Psoas muscle (tissue), 8 donors: ENCODE measurements around the gene HTR3B. TPM values are rescaled to one million over a fixed set of nuclear protein-coding genes. Genes with fewer than 3 reads are reported as not detected.

Experiments
- ATAC-seq, 4 donors: fragments of 200-7000 bp; cut with Tn5 transposase; one replicate each; pipeline ENCODE4 v1.9.1; 2020; ENCODE audit warnings: moderate library complexity in 3 of 4, mild to moderate bottlenecking in 2 of 4
- DNase-seq, 2 donors: peaks; one replicate each; pipeline ENCODE4 v3.0.0-alpha.2; 2020
- H3K27ac ChIP-seq: fragments of 200-600 bp; one replicate; pipeline ENCODE4 v1.8.0; 2022
- H3K27me3 ChIP-seq, 3 donors: fragments of 200-600 bp in 1 of 3; one replicate each; pipeline versions ENCODE4 v1.6.1 to v1.8.0; 2013 to 2022; ENCODE audit warnings: low read length in 2 of 3, mild to moderate bottlenecking in 2 of 3, moderate library complexity in 1 of 3; ENCODE audit not compliant: insufficient read depth in 3 of 3
- H3K36me3 ChIP-seq, 2 donors: fragments of 200-600 bp in 1 of 2; one replicate each; pipeline versions ENCODE4 v1.6.1 to v1.8.0; 2013 to 2022; ENCODE audit warnings: low read depth in 1 of 2, mild to moderate bottlenecking in 1 of 2, moderate library complexity in 1 of 2; ENCODE audit not compliant: insufficient read depth in 1 of 2
- H3K4me1 ChIP-seq: fragments of 200-600 bp; one replicate; pipeline ENCODE4 v1.8.0; 2022
- H3K4me3 ChIP-seq: fragments of 200-600 bp; one replicate; pipeline ENCODE4 v1.8.0; 2022; ENCODE audit warnings: mild to moderate bottlenecking
- H3K9me3 ChIP-seq: fragments of 200-600 bp; one replicate; pipeline ENCODE4 v1.8.0; 2022
- CTCF ChIP-seq: fragments of 200-600 bp; IDR thresholded peaks from one replicate; pipeline ENCODE4 v1.8.0; 2022; ENCODE audit warnings: antibody characterized with exemption
- WGBS, 3 donors: extraction: QIAGEN DNeasy Blood & Tissue Kit; methylation state at CpG; one replicate each; pipeline versions ENCODE4 v1.1.6 to v1.1.7; 2013; 5-methylcytosine and 5-hydroxymethylcytosine counted together
- intact Hi-C, 2 donors: fragments of 100-400 bp; cut with DNase I; formaldehyde crosslinking; loops; one replicate each; pipeline versions ENCODE4 v1.11.0 to v1.14.2; 2022
- polyA plus RNA-seq, 3 donors: library from polyadenylated mRNA; stranded (reverse); fragments of 200-250 nt; gene quantifications; one replicate each; pipeline ENCODE4 v1.2.3, GENCODE V29; 2013
- total RNA-seq, 4 donors: library from RNA; stranded (reverse); fragmentation: NEBNext Ultra II Directional in 2 of 4; extraction: Animal tissue kit (Norgen Biotek cat#: 25700) in 2 of 4; gene quantifications; one replicate each; pipeline versions ENCODE4 v1.2.1 to v1.2.4, GENCODE V29; 2021 to 2023
- donor health status: healthy with polysubstance abuse.
- donor health status: DM: no; HTN: no; CAD: no; lungs with moderate emphysema.
- donor health status: Bipolar disorder and iron deficiency.
- donor health status: healthy.
- donor health status: DM: yes; HTN: yes; CAD: no.
- donor health status: DM: no; HTN: no; CAD: no.
- donor health status: DM: no; HTN: no; CAD: no.
- donor health status: DM: yes; HTN: yes; CAD: no.

HTR3B gene
- total and polyA plus RNA-seq, 7 donors = 0.01 TPM; not detected in 6

- H3K27me3 ChIP-seq = no peaks in the 10 kb centered on the region
- H3K4me1 ChIP-seq = peaks cover 11% of the 10 kb centered on the region
- peak; percentile 85 to 96 (median 91) for ATAC-seq
- TF ChIP-seq CTCF = no peak
- DNase-seq = no peak
- H3K9me3 ChIP-seq = no peaks in the 10 kb centered on the region
- 41 to 51% (median 43%) methylated on average over 10 of the region's 10 CpGs for WGBS, 3 donors
- H3K4me3 ChIP-seq = no peak overlapping the region
- H3K36me3 ChIP-seq = no peaks in the 10 kb centered on the region
- peak overlapping the region; percentile 43 for H3K27ac ChIP-seq
- intact Hi-C loops = loop anchor here (1.0 to 5.0 kb wide), 3 partner anchors 82 to 367 kb away; partner anchors contain the start of gene HTR3A (in 1 of the 2)
Observed at GRCh38 chr11:113895367-113896155, 9.0 kb upstream of the HTR3B start.

GRCh38 chr11:113896156-113896879, 8.3 kb upstream of the HTR3B start:
- peak overlapping the region; percentile 43 for H3K27ac ChIP-seq
- 18 to 30% (median 19%) methylated on average over 10 of the region's 10 CpGs for WGBS, 3 donors
- no peak overlapping the region for H3K4me3 ChIP-seq
- intact Hi-C loops = loop anchor here (1.0 to 5.0 kb wide), 3 partner anchors 81 to 366 kb away; partner anchors contain the start of gene HTR3A (in 1 of the 2)
- no peaks in the 10 kb centered on the region for H3K36me3 ChIP-seq
- peaks cover 11% of the 10 kb centered on the region for H3K4me1 ChIP-seq
- peak; percentile 72 for TF ChIP-seq CTCF
- no peaks in the 10 kb centered on the region for H3K27me3 ChIP-seq
- DNase-seq (no peak), ATAC-seq (peak; percentile 77 to 91 (median 82))
- no peaks in the 10 kb centered on the region for H3K9me3 ChIP-seq

- Histone ChIP-seq H3K4me3 (no peak overlapping the region), H3K36me3 (no peaks in the 10 kb centered on the region), H3K27ac (no peak overlapping the region), H3K4me1 (no peaks in the 10 kb centered on the region), H3K27me3 (no peaks in the 10 kb centered on the region), H3K9me3 (no peaks in the 10 kb centered on the region)
- no peak for DNase-seq
- no peak for TF ChIP-seq CTCF
- 93 to 99% (median 95%) methylated on average over 2 of the region's 2 CpGs for WGBS, 3 donors
- intact Hi-C loops = no loop called here
- ATAC-seq = no peak
Observed at GRCh38 chr11:113901141-113901540, 3.5 kb upstream of the HTR3B start.

GRCh38 chr11:113906038-113906437, 1.4 kb downstream of the HTR3B start:
- Histone ChIP-seq H3K9me3 (no peaks in the 10 kb centered on the region), H3K27me3 (no peaks in the 10 kb centered on the region), H3K4me3 (no peak overlapping the region), H3K36me3 (no peaks in the 10 kb centered on the region), H3K27ac (no peak overlapping the region), H3K4me1 (peaks cover 10% of the 10 kb centered on the region)
- DNase-seq (no peak), ATAC-seq (peak in 3 of 4 donors; percentile 49 to 63 (median 61))
- WGBS, 3 donors = 60 to 64% (median 63%) methylated on average over 4 of the region's 4 CpGs
- no peak for TF ChIP-seq CTCF
- intact Hi-C loops = no loop called here
